Glutamatergic neuron (in vitro differentiated cells): ENCODE measurements around the gene ALDH3B2. TPM values are rescaled to one million over a fixed set of nuclear protein-coding genes. Genes with fewer than 3 reads are reported as not detected.

Experiments
- DNase-seq: peaks from one replicate; pipeline ENCODE4 v3.0.0; 2022
- H3K27ac Mint-ChIP-seq: one replicate; pipeline ENCODE4 v1.8.0; 2020; ENCODE audit warnings: mild to moderate bottlenecking, mixed read lengths, inconsistent platforms; ENCODE audit not compliant: unreplicated experiment
- H3K27me3 Mint-ChIP-seq: one replicate; pipeline ENCODE4 v1.8.0; 2020; ENCODE audit warnings: mild to moderate bottlenecking, moderate library complexity, mixed read lengths, inconsistent platforms; ENCODE audit not compliant: unreplicated experiment
- H3K36me3 Mint-ChIP-seq: one replicate; pipeline ENCODE4 v1.8.0; 2020; ENCODE audit warnings: mild to moderate bottlenecking, mixed read lengths, inconsistent platforms; ENCODE audit not compliant: unreplicated experiment
- H3K4me1 Mint-ChIP-seq: one replicate; pipeline ENCODE4 v1.8.0; 2020; ENCODE audit warnings: mild to moderate bottlenecking, low read depth, mixed read lengths, inconsistent platforms; ENCODE audit not compliant: unreplicated experiment
- H3K4me3 Mint-ChIP-seq: one replicate; pipeline ENCODE4 v1.8.0; 2020; ENCODE audit warnings: mild to moderate bottlenecking, mixed read lengths, inconsistent platforms; ENCODE audit not compliant: unreplicated experiment
- H3K9me3 Mint-ChIP-seq: one replicate; pipeline ENCODE4 v1.8.0; 2020; ENCODE audit warnings: mild to moderate bottlenecking, moderate library complexity, mixed read lengths, inconsistent platforms; ENCODE audit not compliant: unreplicated experiment
- CTCF ChIP-seq: fragments of 200-600 bp; sonication (generic); IDR thresholded peaks from one replicate; pipeline ENCODE4 v1.5.0; 2021; ENCODE audit not compliant: partially characterized antibody, unreplicated experiment
- total RNA-seq: library from RNA; stranded (reverse); fragmentation: NEBNext Ultra II Directional; extraction: Animal tissue kit (Norgen Biotek cat#: 25700); gene quantifications from one replicate; pipeline ENCODE4 v1.2.1, GENCODE V29; 2021; ENCODE audit not compliant: unreplicated experiment

The ALDH3B2 gene
- total RNA-seq, 1 donor from 2014 or later = not detected

GRCh38 chr11:67632175-67632981, 42.0 kb downstream of the ALDH3B2 start:
- no peak for DNase-seq
- peaks cover under 1% of the 10 kb centered on the region for H3K4me1 Mint-ChIP-seq
- TF ChIP-seq CTCF = no peak
- H3K27me3 Mint-ChIP-seq = peaks cover 2% of the 10 kb centered on the region
- H3K27ac Mint-ChIP-seq = no peak overlapping the region
- H3K36me3 Mint-ChIP-seq = no peaks in the 10 kb centered on the region
- H3K4me3 Mint-ChIP-seq = no peak overlapping the region
- H3K9me3 Mint-ChIP-seq = peaks cover 4% of the 10 kb centered on the region

- Mint-ChIP-seq H3K27ac (no peak overlapping the region), H3K4me3 (no peak overlapping the region), H3K9me3 (peaks cover 4% of the 10 kb centered on the region), H3K36me3 (no peaks in the 10 kb centered on the region), H3K27me3 (peaks cover 3% of the 10 kb centered on the region), H3K4me1 (peaks cover 2% of the 10 kb centered on the region)
- no peak for TF ChIP-seq CTCF
- no peak for DNase-seq
These were observed 42.6 kb downstream of the ALDH3B2 start for GRCh38 chr11:67631853-67632174.

- H3K36me3 Mint-ChIP-seq = no peaks in the 10 kb centered on the region
- H3K9me3 Mint-ChIP-seq = peaks cover 4% of the 10 kb centered on the region
- H3K4me1 Mint-ChIP-seq = peaks cover 2% of the 10 kb centered on the region
- DNase-seq = no peak
- TF ChIP-seq CTCF = no peak
- no peak overlapping the region for H3K4me3 Mint-ChIP-seq
- peaks cover 5% of the 10 kb centered on the region for H3K27me3 Mint-ChIP-seq
- no peak overlapping the region for H3K27ac Mint-ChIP-seq
These were observed 43.0 kb downstream of the ALDH3B2 start for GRCh38 chr11:67631411-67631810.

- H3K27me3 Mint-ChIP-seq = peaks cover 5% of the 10 kb centered on the region
- peak overlapping the region; percentile 74 for H3K27ac Mint-ChIP-seq
- peaks cover 4% of the 10 kb centered on the region for H3K9me3 Mint-ChIP-seq
- peaks cover 2% of the 10 kb centered on the region for H3K4me1 Mint-ChIP-seq
- TF ChIP-seq CTCF = peak; percentile 47
- no peaks in the 10 kb centered on the region for H3K36me3 Mint-ChIP-seq
- no peak for DNase-seq
- peak overlapping the region; percentile 88 for H3K4me3 Mint-ChIP-seq
These were observed 43.5 kb downstream of the ALDH3B2 start for GRCh38 chr11:67630943-67631331.

GRCh38 chr11:67630228-67630942, 44.0 kb downstream of the ALDH3B2 start:
- H3K36me3 Mint-ChIP-seq = no peaks in the 10 kb centered on the region
- H3K4me3 Mint-ChIP-seq = peak overlapping the region; percentile 88
- peaks cover 3% of the 10 kb centered on the region for H3K27me3 Mint-ChIP-seq
- peak; percentile 83 for TF ChIP-seq CTCF
- H3K4me1 Mint-ChIP-seq = peaks cover 2% of the 10 kb centered on the region
- peak; percentile 99 for DNase-seq
- H3K27ac Mint-ChIP-seq = peak overlapping the region; percentile 74
- peaks cover 2% of the 10 kb centered on the region for H3K9me3 Mint-ChIP-seq
